HG03135 (cell line): ENCODE results near the gene HPCAL1.

Source experiments
- ATAC-seq: cut with Tn5 transposase; IDR thresholded peaks from one replicate; pipeline ENCODE4 v1.9.1; 2021; ENCODE audit warnings: mild to moderate bottlenecking, moderate library complexity; ENCODE audit not compliant: unreplicated experiment

Gene HPCAL1

DNA sequence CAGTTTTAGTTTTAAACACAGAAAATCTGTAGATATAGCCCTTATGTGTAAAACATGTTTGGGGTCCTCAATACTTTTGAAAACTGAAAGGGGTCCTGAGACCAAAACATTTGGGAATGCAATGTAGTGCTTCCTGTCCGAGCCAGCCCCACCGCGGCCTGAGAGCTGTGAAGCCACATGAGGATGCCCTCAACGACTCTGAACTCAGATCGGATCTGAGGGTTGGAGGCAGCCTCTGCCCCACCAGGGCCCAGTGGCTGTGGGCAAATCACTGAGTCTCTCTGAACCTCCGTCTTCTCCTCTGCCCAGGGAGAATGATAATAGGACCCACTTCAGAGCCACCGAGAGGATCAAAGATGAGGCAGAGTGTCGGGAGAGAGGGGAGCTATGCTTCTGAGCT is 33.4 kb upstream of the HPCAL1 start:
- ATAC-seq, result no peak

GRCh38 chr2:10269711-10270610 is 32.7 kb upstream of the HPCAL1 start:
- no peak for ATAC-seq

- ATAC-seq, result no peak
Measured at GRCh38 chr2:10271509-10271908, 31.2 kb upstream of the HPCAL1 start.

GRCh38 chr2:10271946-10272345 is 30.8 kb upstream of the HPCAL1 start:
- no peak for ATAC-seq

GRCh38 chr2:10272464-10272863 is 30.2 kb upstream of the HPCAL1 start:
- ATAC-seq, result no peak

DNA sequence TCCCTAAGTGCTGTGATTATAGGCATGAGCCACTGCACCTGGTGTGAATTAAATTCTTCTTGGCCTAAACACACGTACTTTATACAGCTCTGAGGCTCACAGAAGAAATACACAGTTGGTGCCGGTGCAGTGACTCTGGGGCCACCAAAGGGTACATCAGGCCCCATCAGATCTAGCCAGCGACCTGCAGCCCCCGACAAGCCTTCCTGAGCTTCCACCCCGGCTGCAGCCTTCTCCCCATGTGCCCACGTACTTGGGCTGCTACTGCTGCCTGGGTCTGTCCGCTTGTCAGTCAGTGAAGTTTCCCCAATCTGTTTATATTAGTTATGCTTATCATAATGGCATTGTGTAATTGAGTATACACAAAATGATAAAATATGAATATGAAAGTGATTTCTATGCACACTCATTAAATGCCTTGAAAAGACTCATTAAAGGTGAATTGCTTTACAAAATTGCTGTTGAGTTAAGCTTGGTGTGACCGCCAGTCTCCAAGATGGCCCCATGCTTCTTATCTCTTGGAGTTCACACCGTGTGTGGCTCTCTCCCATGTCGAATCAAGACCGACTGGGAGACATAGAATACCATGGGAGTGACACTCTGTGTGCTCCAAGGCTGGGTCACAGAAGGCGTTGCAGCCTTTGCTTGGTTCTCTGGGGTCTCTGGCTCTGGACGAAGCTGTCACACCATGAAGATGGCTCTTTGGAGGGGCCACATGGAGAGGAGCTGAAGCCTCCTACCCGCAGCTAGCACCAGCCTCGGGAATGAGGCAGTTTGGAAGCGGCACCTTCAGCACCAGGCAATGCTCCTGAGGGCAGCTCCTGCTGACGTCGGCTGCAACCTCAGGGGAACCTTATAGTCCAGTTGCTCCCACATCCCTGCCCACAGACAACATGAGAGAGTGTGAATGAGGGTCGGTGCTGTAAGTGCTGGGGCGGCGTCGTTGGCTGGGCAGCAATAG is 29.2 kb upstream of the HPCAL1 start:
- ATAC-seq, result no peak

DNA sequence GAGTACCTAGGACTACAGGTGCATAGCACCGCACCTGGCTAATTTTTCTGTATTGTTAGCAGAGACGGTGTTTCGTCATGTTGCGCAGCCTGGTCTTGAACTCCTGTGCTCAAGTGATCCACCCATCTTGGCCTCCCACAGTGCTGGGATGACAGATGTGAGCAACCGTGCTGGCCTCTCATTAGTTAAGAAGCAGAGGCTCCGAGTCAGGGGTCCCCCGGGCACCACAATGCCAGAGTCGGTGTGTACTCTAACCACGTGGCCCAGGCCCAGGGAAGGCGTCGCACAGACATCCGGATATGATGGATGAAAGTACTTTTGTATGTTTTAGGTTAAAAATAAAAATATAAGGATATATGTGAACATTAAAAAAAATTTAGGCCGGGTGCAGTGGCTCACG is 28.3 kb upstream of the HPCAL1 start:
- ATAC-seq, result no peak

- no peak for ATAC-seq
Measured at GRCh38 chr2:10274983-10275802, 27.5 kb upstream of the HPCAL1 start.

DNA sequence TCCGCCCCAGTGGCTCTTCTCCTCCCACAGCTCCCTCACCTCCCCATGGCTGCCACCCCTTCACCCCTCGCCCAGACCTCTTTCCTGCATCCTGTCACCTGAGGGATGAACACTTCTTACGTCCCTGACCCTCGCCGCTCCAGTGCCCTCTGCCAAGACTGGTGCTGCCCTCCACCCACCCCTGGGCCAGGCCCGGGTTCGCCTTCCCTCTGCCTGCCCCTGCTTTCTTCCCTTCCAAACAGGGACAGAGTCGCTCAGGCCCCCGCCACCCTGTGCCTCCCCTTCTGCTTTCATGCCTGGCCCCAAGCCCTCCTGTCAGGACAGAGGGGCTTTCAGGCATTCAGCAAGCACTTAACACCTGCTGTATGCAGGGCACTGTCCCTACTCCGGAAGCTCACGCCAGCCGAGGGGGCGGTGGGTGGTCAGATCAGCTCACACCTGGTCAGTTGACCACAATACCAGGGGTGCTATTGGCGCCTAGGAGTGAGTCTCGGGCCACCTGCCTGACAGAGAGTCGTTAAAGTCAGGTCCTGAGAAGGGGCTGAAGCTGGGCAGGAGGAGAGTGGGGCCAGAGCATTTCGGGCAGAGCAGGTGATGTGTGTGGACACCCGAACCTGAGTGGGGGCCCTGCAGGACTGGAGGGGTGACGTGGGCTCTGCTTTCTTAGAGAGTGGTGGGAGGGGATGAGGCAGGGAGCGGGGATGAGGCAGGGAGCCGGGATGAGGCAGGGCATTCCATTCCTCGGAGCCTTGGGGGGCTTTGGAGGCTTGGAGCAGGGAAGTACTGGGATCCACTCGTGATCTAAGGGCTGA is 26.0 kb upstream of the HPCAL1 start:
- ATAC-seq, result no peak

- no peak for ATAC-seq
Measured at GRCh38 chr2:10277293-10278028, 25.2 kb upstream of the HPCAL1 start.

DNA sequence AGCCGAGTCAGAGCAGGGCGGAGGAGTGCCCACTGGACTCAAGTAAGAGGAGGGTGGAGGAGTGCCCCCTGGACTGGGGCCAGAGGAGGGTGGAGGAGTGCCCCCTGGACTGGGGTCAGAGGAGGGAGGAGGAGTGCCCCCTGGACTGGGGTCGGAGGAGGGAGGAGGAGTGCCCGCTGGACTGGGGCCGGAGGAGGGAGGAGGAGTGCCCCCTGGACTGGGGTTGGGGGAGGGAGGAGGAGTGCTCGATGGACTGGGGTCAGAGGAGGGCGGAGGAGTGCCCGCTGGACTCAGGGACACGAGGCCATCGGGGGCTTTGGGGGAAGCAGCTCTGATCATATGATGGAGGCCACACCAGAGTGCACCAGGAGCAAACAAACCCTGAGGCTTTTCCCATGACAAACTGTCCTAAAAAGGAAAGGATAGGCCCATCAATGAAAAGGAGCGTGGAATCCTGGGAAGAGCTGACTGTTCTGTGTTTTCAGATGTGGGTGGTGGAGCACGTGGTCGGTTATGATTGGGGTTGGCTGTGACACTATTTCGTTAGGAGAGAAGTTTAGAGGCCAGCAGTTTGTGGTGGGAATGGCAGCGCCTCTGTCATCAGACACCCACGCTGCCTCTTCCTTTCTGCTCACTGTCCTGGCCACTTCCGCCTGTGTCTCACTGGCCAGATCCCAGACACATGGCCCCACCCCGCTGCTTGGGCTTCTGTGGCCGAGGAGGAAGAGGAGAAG is 24.5 kb upstream of the HPCAL1 start:
- ATAC-seq, result no peak

- no peak for ATAC-seq
Measured at GRCh38 chr2:10278763-10279471, 23.8 kb upstream of the HPCAL1 start.

- no peak for ATAC-seq
Measured at GRCh38 chr2:10279472-10279870, 23.2 kb upstream of the HPCAL1 start.

DNA sequence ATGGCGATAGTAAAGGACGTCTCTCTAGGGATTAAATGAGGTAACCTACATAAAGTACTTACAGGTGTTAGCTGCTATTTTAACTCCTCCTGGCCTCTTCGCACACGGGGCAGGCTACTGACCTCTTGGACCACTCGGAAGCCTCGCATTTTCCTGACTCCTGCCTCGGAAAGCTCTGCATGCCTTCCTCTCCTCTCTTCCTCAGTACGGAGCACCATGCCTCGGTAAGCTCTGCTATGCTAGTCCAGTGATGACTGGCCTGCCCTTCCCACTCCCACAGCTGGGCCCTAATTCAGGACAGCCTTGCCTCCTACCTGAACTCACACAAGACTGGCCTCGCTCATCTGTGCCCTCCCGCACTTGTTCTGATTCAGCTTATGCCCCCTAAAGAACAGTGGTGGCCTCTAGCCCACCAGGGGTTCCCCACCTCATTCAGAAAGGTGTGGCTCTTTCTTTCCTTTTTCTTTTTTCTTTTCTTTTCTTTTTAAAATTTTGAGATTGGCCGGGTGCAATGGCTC is 22.7 kb upstream of the HPCAL1 start:
- no peak for ATAC-seq

GRCh38 chr2:10281891-10282290 is 20.8 kb upstream of the HPCAL1 start:
- ATAC-seq, result no peak

DNA sequence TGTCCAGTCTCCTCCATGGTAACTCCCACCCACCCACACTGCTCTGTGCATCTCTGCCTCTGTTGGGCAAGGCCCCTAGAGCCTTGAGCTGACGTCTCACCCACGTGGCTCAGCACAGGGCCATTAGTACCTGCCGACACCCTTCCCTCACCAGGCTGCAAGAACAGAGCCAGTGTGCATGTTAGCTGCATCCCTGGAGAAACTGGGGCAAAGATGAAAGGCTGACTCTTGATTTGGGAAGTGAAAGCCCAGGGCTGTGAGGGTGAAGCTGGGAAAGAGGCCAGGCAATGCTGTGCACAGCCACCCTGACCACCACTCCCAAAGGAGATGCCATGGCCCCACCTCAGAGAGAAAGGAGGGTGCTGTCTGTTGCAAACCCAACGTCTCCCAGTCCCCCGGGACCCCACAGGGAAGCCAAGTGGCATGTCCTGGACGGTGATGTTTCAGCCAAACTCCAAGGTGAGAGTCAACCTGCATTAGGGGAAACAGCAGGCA is 20.0 kb upstream of the HPCAL1 start:
- no peak for ATAC-seq
